ENCODE data around the gene NOC4L. TPM values are rescaled to one million over a fixed set of nuclear protein-coding genes. Genes with fewer than 3 reads are reported as not detected.

The NOC4L gene
- total and polyA plus RNA-seq, 2 of the 4 experiments (the other 2 are of a cell fraction), result 5.2 to 13.4 TPM

GRCh38 chr12:132100306-132101065, 43.8 kb upstream of the NOC4L start (continued):
- no peak for TF ChIP-seq FOS (IDR thresholded peaks at IDR 0.05; ENCODE audit: low read depth, low read length)
- no peak for TF ChIP-seq CHD1 (IDR thresholded peaks at IDR 0.05; ENCODE audit: low read depth, low read length)

DNA sequence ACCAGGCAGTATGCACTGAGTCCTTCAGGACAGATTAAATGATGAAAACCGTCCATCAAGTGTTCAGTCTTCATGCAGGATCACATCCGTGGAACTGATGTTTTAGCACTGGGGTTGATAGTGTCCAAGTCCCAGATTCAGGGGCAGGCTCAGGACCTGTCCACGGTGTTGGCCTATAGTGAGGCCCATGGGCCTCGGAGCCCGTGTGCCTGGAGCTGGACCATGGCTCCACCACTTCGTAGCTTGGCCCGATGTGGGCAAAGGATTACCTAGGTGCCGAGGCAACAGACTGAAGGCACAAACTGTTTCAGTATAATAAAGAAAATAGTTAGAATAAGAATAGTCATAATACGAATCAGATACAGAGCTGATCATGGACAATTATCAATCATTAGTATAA, 42.0 kb upstream of the NOC4L start:
- no peak overlapping the region for H3K23ac ChIP-seq (ENCODE audit: low read depth, low read length)
- H2AK5ac ChIP-seq (ENCODE audit: low read depth, low read length), result no peak overlapping the region
- H4K8ac ChIP-seq (ENCODE audit: low read depth in 2 of 2, low read length in 2 of 2), result no peak overlapping the region
- H3K4me3 ChIP-seq (ENCODE audit: insufficient read depth, low read depth, low read length), result no peak overlapping the region
- peaks cover 0 to 10% of the 10 kb centered on the region in 2 experiments; a peak in 2 of 4 replicates for H3K79me1 ChIP-seq (ENCODE audit: low read depth in 1 of 2, low read length in 2 of 2)
- H2AFZ ChIP-seq (replicated peaks; ENCODE audit: low read length, poor library complexity), result no peak overlapping the region
- in situ Hi-C loops (cut with MboI; ENCODE audit: low sequenced_read_pairs), result no loop called here
- H3K9ac ChIP-seq (ENCODE audit: low read depth, low read length), result no peak overlapping the region
- DNase-seq, result no peak
- no peak overlapping the region for H2BK20ac ChIP-seq (ENCODE audit: low read depth, low read length)
- ChIA-PET CTCF (no interaction called here), POLR2A (ENCODE audit: unreplicated experiment) (no interaction called here)
- no peak overlapping the region for H2AK9ac ChIP-seq (replicated peaks; ENCODE audit: low read depth, low read length, poor library complexity)
- intact Hi-C loops (cut with micrococcal nuclease), result no loop called here
- no peak overlapping the region for H4K5ac ChIP-seq (ENCODE audit: low read depth, low read length)
- peaks cover 14% of the 10 kb centered on the region; the same call in 1 of the 2 replicates for H3K36me3 ChIP-seq (ENCODE audit: control insufficient read depth, insufficient read depth, low read length)
- H3K4me2 ChIP-seq (ENCODE audit: low read depth, low read length), result no peak overlapping the region
- peaks cover 2% of the 10 kb centered on the region; the same call in 1 of the 2 replicates for H3K4me1 ChIP-seq (ENCODE audit: control insufficient read depth, insufficient read depth, low read length)
- no peak overlapping the region for H3K56ac ChIP-seq (ENCODE audit: extremely low read depth, insufficient read depth, low read length)
- no peak overlapping the region for H2BK120ac ChIP-seq (ENCODE audit: low read depth, low read length)
- no TSS peak for BruUV-seq (replicated peaks)
- H4K91ac ChIP-seq (ENCODE audit: insufficient read depth, low read depth, low read length), result no peak overlapping the region
- 40% methylated on average over 1 of the region's 9 CpGs; no CpG with 5 or more reads in 1 of the 2 experiments for WGBS, 2 experiments (ENCODE audit: extremely low coverage in 2 of 2, insufficient read length in 1 of 2)
- no peak overlapping the region for H3K4ac ChIP-seq (ENCODE audit: low read depth, low read length)
- TF ChIP-seq BHLHE40 (IDR thresholded peaks at IDR 0.05; ENCODE audit: low read depth, low read length) (no peak), FOS (IDR thresholded peaks at IDR 0.05; ENCODE audit: low read depth, low read length) (no peak), RFX5 (IDR thresholded peaks at IDR 0.05; ENCODE audit: low read depth, low read length) (no peak)
- TF ChIP-seq, protein P1, sequence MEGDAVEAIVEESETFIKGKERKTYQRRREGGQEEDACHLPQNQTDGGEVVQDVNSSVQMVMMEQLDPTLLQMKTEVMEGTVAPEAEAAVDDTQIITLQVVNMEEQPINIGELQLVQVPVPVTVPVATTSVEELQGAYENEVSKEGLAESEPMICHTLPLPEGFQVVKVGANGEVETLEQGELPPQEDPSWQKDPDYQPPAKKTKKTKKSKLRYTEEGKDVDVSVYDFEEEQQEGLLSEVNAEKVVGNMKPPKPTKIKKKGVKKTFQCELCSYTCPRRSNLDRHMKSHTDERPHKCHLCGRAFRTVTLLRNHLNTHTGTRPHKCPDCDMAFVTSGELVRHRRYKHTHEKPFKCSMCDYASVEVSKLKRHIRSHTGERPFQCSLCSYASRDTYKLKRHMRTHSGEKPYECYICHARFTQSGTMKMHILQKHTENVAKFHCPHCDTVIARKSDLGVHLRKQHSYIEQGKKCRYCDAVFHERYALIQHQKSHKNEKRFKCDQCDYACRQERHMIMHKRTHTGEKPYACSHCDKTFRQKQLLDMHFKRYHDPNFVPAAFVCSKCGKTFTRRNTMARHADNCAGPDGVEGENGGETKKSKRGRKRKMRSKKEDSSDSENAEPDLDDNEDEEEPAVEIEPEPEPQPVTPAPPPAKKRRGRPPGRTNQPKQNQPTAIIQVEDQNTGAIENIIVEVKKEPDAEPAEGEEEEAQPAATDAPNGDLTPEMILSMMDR (conservative IDR thresholded peaks at IDR 0.05; ENCODE audit: low read depth, low read length), result no peak
- no peak overlapping the region for H3K27ac ChIP-seq (ENCODE audit: insufficient read depth, low read length)
- no peaks in the 10 kb centered on the region; the same call in none of the 2 replicates for H4K20me1 ChIP-seq (ENCODE audit: insufficient read depth, low read length)
- H3K27me3 ChIP-seq (ENCODE audit: control insufficient read depth, insufficient read depth, low read length), result no peaks in the 10 kb centered on the region
- 0 out of 2 replicates have a peak, but pooled peaks cover 3% of the 10 kb centered on the region for H3K9me1 ChIP-seq (ENCODE audit: insufficient read depth, low read length)
- dilution Hi-C loops (cut with HindIII; ENCODE audit: low sequenced_read_pairs, unreplicated experiment), result no loop called here
- H3K9me3 ChIP-seq (ENCODE audit: control insufficient read depth, insufficient read depth, low read length), result no peaks in the 10 kb centered on the region
- H2BK5ac ChIP-seq (ENCODE audit: low read depth, low read length, poor library complexity, severe bottlenecking), result no peak overlapping the region
- H3K14ac ChIP-seq (replicated peaks; ENCODE audit: low read depth, low read length), result no peak overlapping the region
- H2BK15ac ChIP-seq (ENCODE audit: low read depth, low read length), result no peak overlapping the region
- no peak overlapping the region for H3K18ac ChIP-seq (ENCODE audit: low read depth, low read length)
- no peak for ATAC-seq (ENCODE audit: low read depth)
